CD4-positive, alpha-beta T cell (primary cell): ENCODE data around the gene TRERF1. TPM values are rescaled to one million over a fixed set of nuclear protein-coding genes. Genes with fewer than 3 reads are reported as not detected.

ENCODE experiments used
- ATAC-seq: fragments of 200-7000 bp; cut with Tn5 transposase; one replicate; pipeline ENCODE4 v1.10.0; 2022; ENCODE audit warnings: mild to moderate bottlenecking; ENCODE audit not compliant: poor library complexity
- CTCF ChIA-PET: fragments of 350-600 bp; sonication (Branson Sonifier 250); formaldehyde crosslinking; loops from one replicate; lab custom pipeline; 2021; ENCODE audit warnings: antibody characterized with exemption, inconsistent platforms; lab: Charles Lee
- POLR2A ChIA-PET: fragments of 350-600 bp; sonication (Branson Sonifier 250); formaldehyde crosslinking; loops from one replicate; lab custom pipeline; 2021; ENCODE audit warnings: antibody characterized with exemption, inconsistent platforms; lab: Charles Lee
- DNase-seq, 14 experiments: peaks; one replicate each; pipeline ENCODE4 v3.0.0-alpha.2; 2013 to 2020; ENCODE audit warnings: mixed read lengths in 2 of 14
- H3K27ac ChIP-seq, 2 donors: one replicate each; pipeline versions ENCODE4 v1.5.1 to v1.7.0; 2013; ENCODE audit warnings: low read length in 2 of 2, low read depth in 1 of 2, mild to moderate bottlenecking in 1 of 2
- H3K27me3 ChIP-seq, 2 experiments: 1 replicate in 1 of 2; 2 replicates in 1 of 2; pipeline versions ENCODE4 v1.6.1 to v1.7.0; 2013; ENCODE audit warnings: low read length in 2 of 2, control low read depth in 1 of 2, mild to moderate bottlenecking in 1 of 2, moderate library complexity in 1 of 2; ENCODE audit not compliant: insufficient read depth in 2 of 2, control insufficient read depth in 1 of 2
- H3K36me3 ChIP-seq: one replicate; pipeline ENCODE4 v1.6.1; 2013; ENCODE audit warnings: low read length, control low read depth; ENCODE audit not compliant: insufficient read depth
- H3K4me1 ChIP-seq: one replicate; pipeline ENCODE4 v1.6.1; 2013; ENCODE audit warnings: low read length, control low read depth; ENCODE audit not compliant: insufficient read depth
- H3K4me3 ChIP-seq: one replicate; pipeline ENCODE4 v1.5.1; 2013; ENCODE audit warnings: mild to moderate bottlenecking, low read length, moderate library complexity
- H3K9me3 ChIP-seq, 2 experiments: 1 replicate in 1 of 2; 2 replicates in 1 of 2; pipeline versions ENCODE4 v1.6.1 to v1.7.0; 2013; ENCODE audit warnings: low read length in 2 of 2, mild to moderate bottlenecking in 2 of 2, control low read depth in 1 of 2, moderate library complexity in 1 of 2; ENCODE audit not compliant: control insufficient read depth in 1 of 2, insufficient read depth in 1 of 2
- H3K27ac Mint-ChIP-seq: one replicate; pipeline ENCODE4 v1.8.0; 2020; ENCODE audit warnings: mixed read lengths
- H3K27me3 Mint-ChIP-seq: one replicate; pipeline ENCODE4 v1.8.0; 2021; ENCODE audit warnings: mixed read lengths
- H3K36me3 Mint-ChIP-seq: one replicate; pipeline ENCODE4 v1.8.0; 2021; ENCODE audit warnings: low read depth, mixed read lengths
- H3K4me1 Mint-ChIP-seq: one replicate; pipeline ENCODE4 v1.8.0; 2021; ENCODE audit warnings: low read depth, mixed read lengths
- H3K4me3 Mint-ChIP-seq: one replicate; pipeline ENCODE4 v1.8.0; 2020; ENCODE audit warnings: mild to moderate bottlenecking, mixed read lengths
- H3K9me3 Mint-ChIP-seq: one replicate; pipeline ENCODE4 v1.8.0; 2020; ENCODE audit warnings: mixed read lengths
- CTCF ChIP-seq: fragments of 200-600 bp; IDR thresholded peaks from one replicate; pipeline ENCODE4 v1.8.0; 2022; ENCODE audit warnings: antibody characterized with exemption, mild to moderate bottlenecking
- intact Hi-C, 2 experiments: fragments of 100-400 bp; cut with DNase I in 1 of 2; cut with micrococcal nuclease in 1 of 2; formaldehyde crosslinking; loops; one replicate each; pipeline versions ENCODE4 v1.15.1 to v1.9.0; 2023 to 2025; cut with DNase I, micrococcal nuclease
- total RNA-seq, 174 experiments: library from RNA in 2 of 174; stranded (reverse) in 2 of 174; gene quantifications; one replicate each; pipeline ENCODE4 v1.2.3 and lab custom pipeline; 2021 to 2026

The TRERF1 gene
- total RNA-seq, 2 experiments from 2014 or later = 31.0 to 31.7 TPM

- H3K4me1 ChIP-seq = peaks cover 74% of the 10 kb centered on the region
- H3K4me3 Mint-ChIP-seq = peak overlapping the region; percentile 84
- H3K27ac Mint-ChIP-seq = peak overlapping the region; percentile 94
- H3K27me3 ChIP-seq = no peaks in the 10 kb centered on the region
- H3K27ac ChIP-seq = peak overlapping the region; percentile 71 to 74
- peak in 11 of 14 experiments; percentile 28 to 80 (median 52) for DNase-seq
- ChIA-PET CTCF (interaction anchor here (1.3 kb wide), 1 partner anchor 23 kb away, joined by 3 read pairs; no protein-coding TSS in a partner anchor), POLR2A (interaction anchor here (1.2 to 4.2 kb wide), 5 partner anchors 14 to 84 kb away, joined by 3 to 60 read pairs (median 8); partner anchors contain the start of gene TRERF1)
- peaks cover 11% of the 10 kb centered on the region for H3K36me3 Mint-ChIP-seq
- H3K4me1 Mint-ChIP-seq = peaks cover 83% of the 10 kb centered on the region
- ATAC-seq = peak; percentile 56
- H3K9me3 ChIP-seq = no peaks in the 10 kb centered on the region
- intact Hi-C loops = loop anchor here in 1 of 2 experiments (1.0 to 5.0 kb wide), 3 partner anchors 19 to 84 kb away; partner anchors contain the start of gene TRERF1
- H3K36me3 ChIP-seq = no peaks in the 10 kb centered on the region
- H3K4me3 ChIP-seq = peak overlapping the region; percentile 36
- peaks cover 3% of the 10 kb centered on the region for H3K9me3 Mint-ChIP-seq
- no peaks in the 10 kb centered on the region for H3K27me3 Mint-ChIP-seq
- TF ChIP-seq CTCF = no peak
These were observed 83.5 kb downstream of the TRERF1 start for GRCh38 chr6:42368181-42368580.

- ATAC-seq (peak; percentile 57), DNase-seq (peak in 6 of 14 experiments; percentile 4 to 74 (median 51))
- no peak for TF ChIP-seq CTCF
- H3K27ac Mint-ChIP-seq = peak overlapping the region; percentile 94
- Histone ChIP-seq H3K27ac (peak overlapping the region; percentile 71 to 74), H3K27me3 (no peaks in the 10 kb centered on the region), H3K4me3 (peak overlapping the region; percentile 36), H3K9me3 (no peaks in the 10 kb centered on the region), H3K36me3 (no peaks in the 10 kb centered on the region), H3K4me1 (peaks cover 67% of the 10 kb centered on the region)
- peaks cover 3% of the 10 kb centered on the region for H3K9me3 Mint-ChIP-seq
- intact Hi-C loops = loop anchor here (1.0 to 5.0 kb wide), 5 partner anchors 19 to 179 kb away; partner anchors contain the start of gene TRERF1 (in 1 of the 2)
- H3K36me3 Mint-ChIP-seq = peaks cover 17% of the 10 kb centered on the region
- ChIA-PET CTCF (interaction anchor here (0.6 to 1.3 kb wide), 4 partner anchors 14 to 303 kb away, joined by 3 read pairs; no protein-coding TSS in a partner anchor), POLR2A (interaction anchor here (0.7 to 4.2 kb wide), 12 partner anchors 9 to 197 kb away, joined by 3 to 60 read pairs (median 5); partner anchors contain the start of gene TRERF1)
- H3K4me3 Mint-ChIP-seq = peak overlapping the region; percentile 84
- H3K27me3 Mint-ChIP-seq = no peaks in the 10 kb centered on the region
- peaks cover 80% of the 10 kb centered on the region for H3K4me1 Mint-ChIP-seq
These were observed 84.2 kb downstream of the TRERF1 start for GRCh38 chr6:42367353-42368011.

GRCh38 chr6:42366999-42367352 lies 84.8 kb downstream of the TRERF1 start:
- no peaks in the 10 kb centered on the region for H3K27me3 ChIP-seq
- H3K27ac ChIP-seq = peak overlapping the region; percentile 71 to 74
- Mint-ChIP-seq H3K27ac (peak overlapping the region; percentile 94), H3K27me3 (no peaks in the 10 kb centered on the region), H3K4me3 (peak overlapping the region; percentile 84), H3K9me3 (peaks cover 3% of the 10 kb centered on the region), H3K36me3 (peaks cover 22% of the 10 kb centered on the region), H3K4me1 (peaks cover 77% of the 10 kb centered on the region)
- no peak for TF ChIP-seq CTCF
- peaks cover 3% of the 10 kb centered on the region for H3K36me3 ChIP-seq
- DNase-seq (no peak), ATAC-seq (peak; percentile 27)
- CTCF ChIA-PET = interaction anchor here (0.7 to 1.3 kb wide), 3 partner anchors 13 to 25 kb away, joined by 3 read pairs; no protein-coding TSS in a partner anchor
- H3K9me3 ChIP-seq = no peaks in the 10 kb centered on the region
- intact Hi-C loops = loop anchor here (2.0 to 5.0 kb wide), 4 partner anchors 20 to 180 kb away; partner anchors contain the start of gene TRERF1 (in 1 of the 2)
- POLR2A ChIA-PET = interaction anchor here (0.7 to 4.2 kb wide), 15 partner anchors 7 to 198 kb away, joined by 3 to 60 read pairs (median 4); partner anchors contain the start of gene TRERF1
- H3K4me3 ChIP-seq = peak overlapping the region; percentile 36
- peaks cover 65% of the 10 kb centered on the region for H3K4me1 ChIP-seq
